ENCODE measurements around the gene TMEM145. TPM values are rescaled to one million over a fixed set of nuclear protein-coding genes. Genes with fewer than 3 reads are reported as not detected.

The TMEM145 gene
- total RNA-seq, 1 donor from 2014 or later = not detected

DNA sequence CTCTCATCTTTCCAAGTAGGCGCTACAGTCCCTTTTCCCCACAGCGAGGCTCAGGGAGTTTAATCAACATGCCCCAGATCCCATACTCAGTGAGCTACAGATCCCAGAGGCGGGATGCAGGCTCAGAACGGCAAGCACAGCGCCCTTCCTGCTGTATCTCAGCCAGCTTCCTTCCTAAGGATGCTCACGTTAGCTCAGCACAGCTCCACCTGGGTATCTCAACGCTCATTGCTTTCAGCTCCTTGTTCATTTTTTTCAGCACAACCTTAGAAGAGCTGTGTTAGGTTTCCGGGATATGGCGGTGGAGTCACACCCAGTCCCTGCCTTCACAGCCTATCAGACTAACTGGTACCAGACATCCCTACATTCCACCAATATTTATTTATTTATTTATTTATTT, 9.2 kb downstream of the TMEM145 start:
- ChIA-PET CTCF (interaction anchor here (0.8 to 2.0 kb wide), 2 partner anchors 17 to 19 kb away, joined by 3 to 4 read pairs; no protein-coding TSS in a partner anchor), POLR2A (interaction anchor here (0.6 to 1.2 kb wide), 2 partner anchors 27 to 246 kb away, joined by 3 to 4 read pairs; partner anchors contain the start of gene ZNF574)
- peaks cover 7% of the 10 kb centered on the region for H3K27me3 Mint-ChIP-seq
- H3K4me3 Mint-ChIP-seq = no peak overlapping the region
- H3K4me1 Mint-ChIP-seq = peaks cover 19% of the 10 kb centered on the region
- intact Hi-C loops (cut with micrococcal nuclease) = no loop called here
- ATAC-seq (ENCODE audit: low read depth) = no peak
- peaks cover 2% of the 10 kb centered on the region for H3K36me3 Mint-ChIP-seq (ENCODE audit: low read depth)
- H3K9me3 Mint-ChIP-seq = no peaks in the 10 kb centered on the region
- no peak for DNase-seq
- TF ChIP-seq, protein P1, sequence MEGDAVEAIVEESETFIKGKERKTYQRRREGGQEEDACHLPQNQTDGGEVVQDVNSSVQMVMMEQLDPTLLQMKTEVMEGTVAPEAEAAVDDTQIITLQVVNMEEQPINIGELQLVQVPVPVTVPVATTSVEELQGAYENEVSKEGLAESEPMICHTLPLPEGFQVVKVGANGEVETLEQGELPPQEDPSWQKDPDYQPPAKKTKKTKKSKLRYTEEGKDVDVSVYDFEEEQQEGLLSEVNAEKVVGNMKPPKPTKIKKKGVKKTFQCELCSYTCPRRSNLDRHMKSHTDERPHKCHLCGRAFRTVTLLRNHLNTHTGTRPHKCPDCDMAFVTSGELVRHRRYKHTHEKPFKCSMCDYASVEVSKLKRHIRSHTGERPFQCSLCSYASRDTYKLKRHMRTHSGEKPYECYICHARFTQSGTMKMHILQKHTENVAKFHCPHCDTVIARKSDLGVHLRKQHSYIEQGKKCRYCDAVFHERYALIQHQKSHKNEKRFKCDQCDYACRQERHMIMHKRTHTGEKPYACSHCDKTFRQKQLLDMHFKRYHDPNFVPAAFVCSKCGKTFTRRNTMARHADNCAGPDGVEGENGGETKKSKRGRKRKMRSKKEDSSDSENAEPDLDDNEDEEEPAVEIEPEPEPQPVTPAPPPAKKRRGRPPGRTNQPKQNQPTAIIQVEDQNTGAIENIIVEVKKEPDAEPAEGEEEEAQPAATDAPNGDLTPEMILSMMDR (IDR thresholded peaks at IDR 0.05) = no peak
- no peak overlapping the region for H3K27ac Mint-ChIP-seq

DNA sequence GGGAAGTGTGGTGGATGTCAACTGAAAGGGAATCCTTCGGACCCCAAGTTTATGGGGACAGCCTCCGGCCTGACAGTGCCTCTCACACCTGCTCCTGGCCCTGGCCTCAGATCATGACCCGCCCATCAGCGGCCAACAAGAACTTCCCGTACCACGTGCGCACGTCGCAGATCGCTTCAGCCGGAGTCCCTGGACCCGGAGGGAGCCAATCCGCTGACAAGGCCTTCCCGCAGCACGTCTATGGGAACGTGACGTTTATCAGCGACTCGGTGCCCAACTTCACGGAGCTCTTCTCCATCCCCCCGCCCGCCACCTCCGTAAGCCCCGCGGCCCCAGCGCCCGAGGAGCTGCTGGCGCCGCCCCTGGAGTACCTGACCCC, 10.4 kb downstream of the TMEM145 start:
- H3K27ac Mint-ChIP-seq = no peak overlapping the region
- CTCF ChIA-PET = interaction anchor here (1.0 to 2.0 kb wide), 2 partner anchors 18 to 191 kb away, joined by 3 to 4 read pairs; partner anchors contain the start of gene POU2F2
- H3K27me3 Mint-ChIP-seq = peaks cover 7% of the 10 kb centered on the region
- H3K9me3 Mint-ChIP-seq = no peaks in the 10 kb centered on the region
- intact Hi-C loops (cut with micrococcal nuclease) = no loop called here
- H3K4me3 Mint-ChIP-seq = peak overlapping the region; percentile 52
- peaks cover 21% of the 10 kb centered on the region for H3K4me1 Mint-ChIP-seq
- DNase-seq (no peak), ATAC-seq (ENCODE audit: low read depth) (no peak)
- TF ChIP-seq, protein P1 (IDR thresholded peaks at IDR 0.05) = no peak
- H3K36me3 Mint-ChIP-seq (ENCODE audit: low read depth) = peaks cover 2% of the 10 kb centered on the region
- POLR2A ChIA-PET = interaction anchor here (0.9 to 2.1 kb wide), 3 partner anchors 73 to 247 kb away, joined by 3 to 4 read pairs (median 3); partner anchors contain the start of genes GSK3A and ZNF574

DNA sequence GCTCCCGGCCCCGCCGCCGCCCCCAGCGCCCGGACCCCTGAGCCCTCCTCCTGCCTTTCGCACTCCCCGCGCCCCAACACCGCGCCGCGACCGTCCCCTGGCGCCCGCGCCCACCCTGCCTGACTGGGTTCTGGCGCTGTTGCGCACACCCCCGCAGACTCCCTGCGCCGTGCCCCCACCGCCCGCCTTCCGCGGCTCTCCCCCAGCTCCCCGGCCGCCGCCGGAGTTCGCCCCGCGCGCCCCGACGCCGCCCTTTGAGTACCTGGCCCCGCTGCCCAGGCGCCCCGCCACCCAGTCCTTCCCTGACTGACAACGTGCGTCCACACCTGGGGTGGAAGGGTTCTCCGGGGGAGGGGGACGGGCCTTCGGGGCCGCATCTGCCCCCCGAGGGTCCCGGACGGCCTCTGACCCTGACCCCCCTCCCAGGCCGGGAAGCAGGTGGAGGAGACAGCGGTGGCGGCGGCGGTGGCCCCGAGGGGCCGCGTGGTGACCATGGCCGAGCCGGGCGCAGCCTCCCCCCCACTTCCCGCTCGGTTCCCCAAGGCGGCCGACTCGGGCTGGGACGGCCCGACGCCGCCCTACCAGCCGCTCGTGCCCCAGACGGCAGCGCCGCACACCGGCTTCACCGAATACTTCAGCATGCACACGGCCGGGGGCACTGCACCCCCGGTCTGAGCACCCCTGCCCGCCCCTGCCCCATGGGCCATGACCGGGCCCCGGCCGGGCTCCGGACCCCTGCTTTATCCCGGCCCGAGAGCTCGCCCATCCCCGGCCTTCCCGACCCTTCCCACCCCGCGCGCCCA, 10.9 kb downstream of the TMEM145 start:
- no peak overlapping the region for H3K27ac Mint-ChIP-seq
- peaks cover 7% of the 10 kb centered on the region for H3K27me3 Mint-ChIP-seq
- ChIA-PET CTCF (interaction anchor here (1.0 to 2.0 kb wide), 2 partner anchors 18 to 191 kb away, joined by 3 to 4 read pairs; partner anchors contain the start of gene POU2F2), POLR2A (interaction anchor here (2.1 kb wide), 1 partner anchor 81 kb away, joined by 4 read pairs; the partner anchor contains the start of gene GSK3A)
- H3K4me3 Mint-ChIP-seq = peak overlapping the region; percentile 32
- H3K36me3 Mint-ChIP-seq (ENCODE audit: low read depth) = peaks cover 2% of the 10 kb centered on the region
- intact Hi-C loops (cut with micrococcal nuclease) = loop anchor here (2.0 kb wide), 1 partner anchor 365 kb away; the partner anchor contains the start of gene RABAC1
- no peaks in the 10 kb centered on the region for H3K9me3 Mint-ChIP-seq
- TF ChIP-seq, protein P1 (IDR thresholded peaks at IDR 0.05) = no peak
- peaks cover 21% of the 10 kb centered on the region for H3K4me1 Mint-ChIP-seq
- ATAC-seq (ENCODE audit: low read depth) (no peak), DNase-seq (peak; percentile 40)

GRCh38 chr19:42324655-42325307, 11.7 kb downstream of the TMEM145 start:
- intact Hi-C loops (cut with micrococcal nuclease) = loop anchor here (1.0 to 2.0 kb wide), 13 partner anchors 11 to 465 kb away; partner anchors contain the start of genes GSK3A, PAFAH1B3, POU2F2 and PRR19
- ChIA-PET CTCF (no interaction called here), POLR2A (interaction anchor here (2.1 kb wide), 1 partner anchor 82 kb away, joined by 4 read pairs; the partner anchor contains the start of gene GSK3A)
- Mint-ChIP-seq H3K27ac (peak overlapping the region; percentile 75), H3K36me3 (ENCODE audit: low read depth) (peaks cover 2% of the 10 kb centered on the region), H3K4me1 (peaks cover 21% of the 10 kb centered on the region), H3K27me3 (peaks cover 7% of the 10 kb centered on the region), H3K9me3 (no peaks in the 10 kb centered on the region), H3K4me3 (peak overlapping the region; percentile 87)
- DNase-seq = peak; percentile 22
- no peak for ATAC-seq (ENCODE audit: low read depth)
- TF ChIP-seq, protein P1 (IDR thresholded peaks at IDR 0.05) = no peak
